Natural killer cell (primary cell): Measurements from ENCODE around the gene ZNF277. TPM values are rescaled to one million over a fixed set of nuclear protein-coding genes. Genes with fewer than 3 reads are reported as not detected.

ENCODE experiments used
- ATAC-seq, 3 donors: fragments of 150-1000 bp in 2 of 3; fragments of 200-7000 bp in 1 of 3; cut with Tn5 transposase; 1 replicate in 1 of 3; 2 replicates in 2 of 3; pipeline ENCODE4 v1.10.0; 2021; ENCODE audit warnings: mild to moderate bottlenecking in 2 of 3, moderate library complexity in 2 of 3
- DNase-seq, 2 donors: peaks; one replicate each; pipeline versions ENCODE4 v3.0.0 to v3.0.0-alpha.2; 2013 to 2021; ENCODE audit warnings: mixed read lengths in 1 of 2
- H3K27ac ChIP-seq: one replicate; pipeline ENCODE4 v1.5.1; 2013; ENCODE audit warnings: mild to moderate bottlenecking, low read length
- H3K27me3 ChIP-seq: one replicate; pipeline ENCODE4 v1.6.1; 2013; ENCODE audit warnings: low read length; ENCODE audit not compliant: control insufficient read depth, insufficient read depth
- H3K36me3 ChIP-seq: one replicate; pipeline ENCODE4 v1.6.1; 2013; ENCODE audit warnings: low read length; ENCODE audit not compliant: control insufficient read depth, insufficient read depth
- H3K4me1 ChIP-seq: one replicate; pipeline ENCODE4 v1.6.1; 2013; ENCODE audit warnings: low read length; ENCODE audit not compliant: control insufficient read depth, insufficient read depth
- H3K4me3 ChIP-seq: one replicate; pipeline ENCODE4 v1.5.1; 2013; ENCODE audit warnings: low read length
- H3K9me3 ChIP-seq: one replicate; pipeline ENCODE4 v1.6.1; 2013; ENCODE audit warnings: low read length; ENCODE audit not compliant: control insufficient read depth, insufficient read depth
- H3K27ac Mint-ChIP-seq, 2 donors: one replicate each; pipeline ENCODE4 v1.8.0; 2022; ENCODE audit warnings: mild to moderate bottlenecking in 2 of 2, mixed read lengths in 2 of 2, moderate library complexity in 1 of 2
- H3K27me3 Mint-ChIP-seq, 2 donors: one replicate each; pipeline ENCODE4 v1.8.0; 2022; ENCODE audit warnings: low read depth in 2 of 2, mixed read lengths in 2 of 2
- H3K36me3 Mint-ChIP-seq: one replicate; pipeline ENCODE4 v1.8.0; 2022; ENCODE audit warnings: mixed read lengths
- H3K4me1 Mint-ChIP-seq, 2 donors: one replicate each; pipeline ENCODE4 v1.8.0; 2022; ENCODE audit warnings: mixed read lengths in 2 of 2
- H3K4me3 Mint-ChIP-seq: one replicate; pipeline ENCODE4 v1.8.0; 2022; ENCODE audit warnings: mild to moderate bottlenecking, moderate library complexity, mixed read lengths
- H3K9me3 Mint-ChIP-seq, 2 donors: one replicate each; pipeline ENCODE4 v1.8.0; 2022; ENCODE audit warnings: mixed read lengths in 2 of 2
- WGBS: methylation state at CpG from one replicate; pipeline ENCODE4 v1.1.7; 2013; ENCODE audit warnings: missing lambda C conversion rate; ENCODE audit not compliant: insufficient coverage; 5-methylcytosine and 5-hydroxymethylcytosine counted together
- intact Hi-C: fragments of 100-400 bp; cut with micrococcal nuclease; formaldehyde crosslinking; loops from one replicate; pipeline ENCODE4 v1.14.2; 2022
- total RNA-seq, 4 donors: library from RNA; stranded (reverse); fragments of 120-200 nt in 1 of 4; gene quantifications; one replicate each; pipeline versions ENCODE4 v1.2.3 to v1.2.4, GENCODE V29; 2013 to 2022
- TF ChIP-seq, protein P1 (sequence below): fragments of 200-600 bp; IDR thresholded peaks from one replicate; pipeline ENCODE4 v1.8.0; 2022; ENCODE audit warnings: antibody characterized with exemption

ZNF277 gene
- total RNA-seq, 3 donors from 2014 or later (not counting 1 experiment from before 2014, with no cell fraction given), result 13.0 to 20.8 (median 16.7) TPM

DNA sequence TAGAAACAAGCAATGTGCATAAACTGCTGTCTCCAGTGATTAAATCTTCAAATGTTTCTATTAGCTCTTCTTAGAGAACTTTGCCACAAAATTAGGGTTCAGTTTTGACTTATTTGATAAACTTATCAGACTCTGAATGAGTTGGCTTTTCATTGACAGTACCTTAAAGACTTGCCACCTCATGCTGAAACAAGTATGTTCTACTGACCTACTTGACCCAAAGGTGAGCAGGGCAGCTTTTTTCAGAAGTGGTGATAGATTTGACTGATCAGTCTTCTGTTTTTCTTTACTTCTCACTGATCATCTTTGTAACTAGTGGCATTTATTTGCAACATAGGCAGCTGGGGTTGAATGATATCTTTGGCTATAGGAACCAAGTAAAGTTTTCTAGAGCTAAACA is 7.8 kb downstream of the ZNF277 start:
- TF ChIP-seq, protein P1, sequence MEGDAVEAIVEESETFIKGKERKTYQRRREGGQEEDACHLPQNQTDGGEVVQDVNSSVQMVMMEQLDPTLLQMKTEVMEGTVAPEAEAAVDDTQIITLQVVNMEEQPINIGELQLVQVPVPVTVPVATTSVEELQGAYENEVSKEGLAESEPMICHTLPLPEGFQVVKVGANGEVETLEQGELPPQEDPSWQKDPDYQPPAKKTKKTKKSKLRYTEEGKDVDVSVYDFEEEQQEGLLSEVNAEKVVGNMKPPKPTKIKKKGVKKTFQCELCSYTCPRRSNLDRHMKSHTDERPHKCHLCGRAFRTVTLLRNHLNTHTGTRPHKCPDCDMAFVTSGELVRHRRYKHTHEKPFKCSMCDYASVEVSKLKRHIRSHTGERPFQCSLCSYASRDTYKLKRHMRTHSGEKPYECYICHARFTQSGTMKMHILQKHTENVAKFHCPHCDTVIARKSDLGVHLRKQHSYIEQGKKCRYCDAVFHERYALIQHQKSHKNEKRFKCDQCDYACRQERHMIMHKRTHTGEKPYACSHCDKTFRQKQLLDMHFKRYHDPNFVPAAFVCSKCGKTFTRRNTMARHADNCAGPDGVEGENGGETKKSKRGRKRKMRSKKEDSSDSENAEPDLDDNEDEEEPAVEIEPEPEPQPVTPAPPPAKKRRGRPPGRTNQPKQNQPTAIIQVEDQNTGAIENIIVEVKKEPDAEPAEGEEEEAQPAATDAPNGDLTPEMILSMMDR, result no peak
- Histone ChIP-seq H3K9me3 (no peaks in the 10 kb centered on the region), H3K4me1 (no peaks in the 10 kb centered on the region), H3K27ac (no peak overlapping the region), H3K36me3 (no peaks in the 10 kb centered on the region), H3K4me3 (no peak overlapping the region), H3K27me3 (no peaks in the 10 kb centered on the region)
- no peak overlapping the region for H3K4me3 Mint-ChIP-seq
- intact Hi-C loops, result no loop called here
- H3K36me3 Mint-ChIP-seq, result no peaks in the 10 kb centered on the region
- H3K27me3 Mint-ChIP-seq, result no peaks in the 10 kb centered on the region
- ATAC-seq, result no peak
- no peaks in the 10 kb centered on the region for H3K9me3 Mint-ChIP-seq
- DNase-seq, result no peak
- H3K27ac Mint-ChIP-seq, result no peak overlapping the region
- H3K4me1 Mint-ChIP-seq, result peaks cover 44 to 48% of the 10 kb centered on the region in 2 donors

DNA sequence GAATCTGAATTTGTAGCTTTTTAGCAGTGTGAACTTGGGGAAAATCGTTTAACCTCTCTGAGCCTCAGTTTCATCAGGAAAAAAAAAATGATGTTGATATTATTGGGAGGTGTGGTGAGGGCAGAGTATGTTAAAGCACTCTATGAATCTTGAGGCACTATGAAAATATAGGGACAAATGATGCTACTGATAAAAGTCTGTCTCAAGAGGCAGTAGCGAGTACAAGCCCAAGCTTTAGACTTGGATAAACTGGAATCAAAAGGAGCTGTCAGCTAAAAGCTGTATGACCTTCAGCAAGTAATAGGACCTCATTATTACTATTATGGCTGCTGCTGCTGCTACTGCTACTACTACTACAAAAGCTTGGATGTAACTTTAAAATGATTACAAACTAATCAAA is 8.4 kb downstream of the ZNF277 start:
- no peak for ATAC-seq
- Mint-ChIP-seq H3K36me3 (no peaks in the 10 kb centered on the region), H3K4me1 (peaks cover 44 to 52% of the 10 kb centered on the region in 2 donors), H3K4me3 (no peak overlapping the region), H3K27ac (no peak overlapping the region), H3K27me3 (no peaks in the 10 kb centered on the region), H3K9me3 (no peaks in the 10 kb centered on the region)
- H3K27ac ChIP-seq, result no peak overlapping the region
- intact Hi-C loops, result no loop called here
- no peaks in the 10 kb centered on the region for H3K27me3 ChIP-seq
- no peaks in the 10 kb centered on the region for H3K36me3 ChIP-seq
- 90% methylated on average over 2 of the region's 2 CpGs for WGBS
- no peaks in the 10 kb centered on the region for H3K4me1 ChIP-seq
- DNase-seq, result no peak
- no peak overlapping the region for H3K4me3 ChIP-seq
- H3K9me3 ChIP-seq, result no peaks in the 10 kb centered on the region
- TF ChIP-seq, protein P1, result no peak

DNA sequence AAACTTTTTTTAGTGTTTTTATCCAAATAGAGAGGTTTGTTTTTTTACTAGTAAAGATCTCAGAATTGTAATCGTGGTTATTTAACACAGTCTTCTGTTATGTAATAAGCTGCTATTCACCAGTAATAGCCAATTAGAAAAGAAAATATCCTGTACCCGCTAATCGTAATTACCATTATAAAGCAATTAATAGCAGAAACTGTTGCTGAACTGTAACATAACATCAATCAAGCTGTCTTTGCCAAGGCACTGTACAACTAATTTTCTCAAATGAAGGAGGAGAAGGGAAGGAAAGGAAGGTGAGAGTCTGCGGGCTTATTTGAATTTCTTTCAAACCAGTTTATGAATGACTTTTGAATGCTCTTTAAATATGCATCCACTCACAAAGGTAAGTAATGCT is 9.3 kb downstream of the ZNF277 start:
- no peak overlapping the region for H3K27ac Mint-ChIP-seq
- TF ChIP-seq, protein P1, result no peak
- WGBS, result 100% methylated on average over 1 of the region's 4 CpGs
- H3K9me3 ChIP-seq, result no peaks in the 10 kb centered on the region
- no peak overlapping the region for H3K4me3 Mint-ChIP-seq
- no peaks in the 10 kb centered on the region for H3K27me3 ChIP-seq
- no peak for ATAC-seq
- DNase-seq, result no peak
- H3K27me3 Mint-ChIP-seq, result no peaks in the 10 kb centered on the region
- H3K36me3 ChIP-seq, result no peaks in the 10 kb centered on the region
- no peak overlapping the region for H3K4me3 ChIP-seq
- H3K4me1 ChIP-seq, result no peaks in the 10 kb centered on the region
- intact Hi-C loops, result no loop called here
- no peak overlapping the region for H3K27ac ChIP-seq
- no peaks in the 10 kb centered on the region for H3K9me3 Mint-ChIP-seq
- peaks cover 45 to 54% of the 10 kb centered on the region in 2 donors for H3K4me1 Mint-ChIP-seq
- H3K36me3 Mint-ChIP-seq, result no peaks in the 10 kb centered on the region

DNA sequence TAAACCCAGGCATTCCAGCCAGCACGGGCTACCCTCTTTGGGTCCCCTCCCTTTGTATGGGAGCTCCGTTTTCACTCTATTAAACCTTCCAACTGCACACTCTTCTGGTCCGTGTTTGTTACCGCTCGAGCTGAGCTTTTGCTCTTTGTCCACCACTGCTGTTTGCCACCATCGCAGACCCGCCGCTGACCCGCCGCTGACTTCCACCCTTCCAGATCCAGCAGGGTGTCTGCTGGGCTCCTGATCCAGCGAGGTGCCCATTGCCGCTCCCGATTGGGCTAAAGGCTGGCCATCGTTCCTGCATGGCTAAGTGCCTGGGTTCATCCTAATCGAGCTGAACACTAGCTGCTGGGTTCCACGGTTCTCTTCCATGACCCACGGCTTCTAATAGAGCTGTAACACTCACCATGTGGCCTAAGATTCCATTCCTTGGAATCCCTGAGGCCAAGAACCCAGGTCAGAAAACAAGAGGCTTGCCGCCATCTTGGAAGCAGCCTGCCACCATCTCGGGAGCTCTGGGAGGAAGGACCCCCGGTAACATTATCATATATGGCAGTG is 14.5 kb downstream of the ZNF277 start:
- H3K36me3 Mint-ChIP-seq, result no peaks in the 10 kb centered on the region
- H3K4me1 Mint-ChIP-seq, result peaks cover 56 to 59% of the 10 kb centered on the region in 2 donors
- 92% methylated on average over 20 of the region's 20 CpGs for WGBS
- no peaks in the 10 kb centered on the region for H3K9me3 Mint-ChIP-seq
- ATAC-seq (no peak), DNase-seq (no peak)
- H3K27me3 Mint-ChIP-seq, result no peaks in the 10 kb centered on the region
- no peak overlapping the region for H3K4me3 Mint-ChIP-seq
- TF ChIP-seq, protein P1, result no peak
- H3K4me1 ChIP-seq, result no peaks in the 10 kb centered on the region
- H3K4me3 ChIP-seq, result no peak overlapping the region
- no peaks in the 10 kb centered on the region for H3K27me3 ChIP-seq
- H3K36me3 ChIP-seq, result no peaks in the 10 kb centered on the region
- no peak overlapping the region for H3K27ac ChIP-seq
- no peaks in the 10 kb centered on the region for H3K9me3 ChIP-seq
- intact Hi-C loops, result no loop called here
- H3K27ac Mint-ChIP-seq, result no peak overlapping the region
